AG04450 (cell line): ENCODE data around the gene NAXD. TPM values are rescaled to one million over a fixed set of nuclear protein-coding genes. Genes with fewer than 3 reads are reported as not detected.
"Not testable (repeated sequence)": the region's sequence is repeated elsewhere in the genome, so short reads cannot be mapped to it uniquely, and the experiment has no call there.

Source experiments
- CTCF ChIA-PET: fragments of 300-600, 350-600 bp; formaldehyde crosslinking; extraction: SDS; loops from one replicate; lab custom pipeline; 2022; ENCODE audit warnings: antibody characterized with exemption, inconsistent platforms; lab: Charles Lee
- POLR2A ChIA-PET: fragments of 350-600 bp; formaldehyde crosslinking; extraction: SDS; loops from one replicate; lab custom pipeline; 2021; ENCODE audit warnings: antibody characterized with exemption, inconsistent platforms; lab: Yijun Ruan, JAX
- DNase-seq: peaks from one replicate; pipeline ENCODE4 v3.0.0-alpha.2; 2011; ENCODE audit warnings: low read depth, low spot score
- H3K27ac ChIP-seq: one replicate; pipeline ENCODE4 v1.5.1; 2012; ENCODE audit warnings: low read depth, low read length, control low read depth
- H3K27me3 ChIP-seq: one replicate; pipeline ENCODE4 v1.6.0; 2012; ENCODE audit warnings: low read length; ENCODE audit not compliant: control insufficient read depth, insufficient read depth
- H3K4me3 ChIP-seq: 2 replicates; pipeline ENCODE4 v1.5.1; 2011; ENCODE audit warnings: mild to moderate bottlenecking, low read depth, low read length, control low read depth
- H3K9me3 ChIP-seq: 2 replicates; pipeline ENCODE4 v1.5.1; 2012; ENCODE audit warnings: low read length; ENCODE audit not compliant: control insufficient read depth, insufficient read depth
- CTCF ChIP-seq: IDR thresholded peaks from 2 replicates; pipeline ENCODE4 v1.5.1; 2011; ENCODE audit warnings: low read depth, low read length, control low read depth, inconsistent platforms
- polyA plus RNA-seq: library from polyadenylated mRNA; depleted of rRNA; stranded (reverse); fragments of >200 nt; gene quantifications from 2 replicates; pipeline ENCODE4 v1.2.3, GENCODE V29; 2011

NAXD gene
- polyA plus RNA-seq, 1 experiment: 35.0 TPM

DNA sequence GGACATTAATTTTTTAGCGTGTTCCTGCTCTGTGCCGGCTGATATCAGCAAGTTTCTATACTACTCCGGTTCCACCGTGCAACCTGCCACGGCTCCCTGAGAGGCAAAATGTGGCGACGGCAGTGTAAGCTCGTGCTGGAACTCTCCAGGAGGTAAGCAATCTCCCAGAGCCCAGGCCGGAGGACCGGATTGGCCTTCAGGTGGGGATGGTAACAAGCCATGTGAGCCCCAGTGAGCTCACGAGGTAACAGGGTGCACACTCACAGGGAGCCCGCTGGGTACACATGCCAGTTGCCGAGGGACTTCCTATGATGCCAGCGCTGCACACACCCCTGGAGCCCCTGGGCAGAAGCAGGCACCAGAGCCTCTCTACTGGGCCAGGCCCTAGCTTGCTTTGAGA, 38.5 kb downstream of the NAXD start:
- no peaks in the 10 kb centered on the region for H3K27me3 ChIP-seq
- ChIA-PET CTCF (interaction anchor here (1.1 kb wide), 1 partner anchor 60 kb away, joined by 5 read pairs; no protein-coding TSS in a partner anchor), POLR2A (no interaction called here)
- no peak for DNase-seq
- no peak for TF ChIP-seq CTCF
- H3K4me3 ChIP-seq: no peak overlapping the region
- no peaks in the 10 kb centered on the region for H3K9me3 ChIP-seq
- no peak overlapping the region for H3K27ac ChIP-seq

- H3K4me3 ChIP-seq: no peak overlapping the region
- no peaks in the 10 kb centered on the region for H3K27me3 ChIP-seq
- POLR2A ChIA-PET: interaction anchor here (0.6 kb wide), 1 partner anchor 37 kb away, joined by 3 read pairs; no protein-coding TSS in a partner anchor
- peaks cover 11% of the 10 kb centered on the region for H3K9me3 ChIP-seq
- CTCF ChIA-PET: interaction anchor here (1.7 kb wide), 1 partner anchor 13 kb away, joined by 5 read pairs; no protein-coding TSS in a partner anchor
- no peak overlapping the region for H3K27ac ChIP-seq
- no peak for TF ChIP-seq CTCF
- DNase-seq: no peak
Measured at GRCh38 chr13:110657196-110657595, 41.9 kb downstream of the NAXD start.

DNA sequence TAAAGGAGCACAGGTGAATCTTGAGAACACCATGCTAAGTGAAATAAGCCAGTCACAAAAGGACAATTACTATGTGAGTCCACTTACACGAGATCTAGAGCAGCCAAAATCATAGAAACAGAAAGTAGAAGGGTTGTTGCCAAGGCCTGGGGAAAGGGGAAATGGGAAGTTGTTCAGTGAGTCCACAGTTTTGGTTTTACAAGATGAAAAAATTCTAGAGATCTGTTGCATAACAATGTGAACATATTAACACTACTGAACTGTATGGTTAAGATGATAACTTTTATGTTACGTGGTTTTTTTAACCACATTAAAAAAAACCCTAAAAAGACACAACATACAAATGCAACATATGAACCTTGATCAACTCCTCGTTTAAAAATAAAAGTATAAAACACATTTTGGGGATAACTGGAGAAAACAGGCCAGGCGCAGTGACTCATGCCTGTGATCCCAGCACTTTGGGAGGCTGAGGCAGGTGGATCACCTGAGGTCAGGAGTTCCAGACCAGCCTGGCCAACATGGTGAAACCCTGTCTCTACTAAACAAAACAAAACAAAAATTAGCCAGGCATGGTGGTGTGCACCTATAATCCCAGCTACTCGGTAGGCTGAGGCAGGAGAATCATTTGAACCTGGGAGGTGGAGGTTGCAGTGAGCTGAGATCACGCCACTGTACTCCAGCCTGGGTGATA, 43.0 kb downstream of the NAXD start:
- POLR2A ChIA-PET: interaction anchor here (1.1 kb wide), 1 partner anchor 12 kb away, joined by 3 read pairs; no protein-coding TSS in a partner anchor
- CTCF ChIA-PET, DNase-seq, H3K27me3 ChIP-seq, H3K27ac ChIP-seq, H3K4me3 ChIP-seq: not testable (repeated sequence)
- peaks cover 13% of the 10 kb centered on the region for H3K9me3 ChIP-seq

DNA sequence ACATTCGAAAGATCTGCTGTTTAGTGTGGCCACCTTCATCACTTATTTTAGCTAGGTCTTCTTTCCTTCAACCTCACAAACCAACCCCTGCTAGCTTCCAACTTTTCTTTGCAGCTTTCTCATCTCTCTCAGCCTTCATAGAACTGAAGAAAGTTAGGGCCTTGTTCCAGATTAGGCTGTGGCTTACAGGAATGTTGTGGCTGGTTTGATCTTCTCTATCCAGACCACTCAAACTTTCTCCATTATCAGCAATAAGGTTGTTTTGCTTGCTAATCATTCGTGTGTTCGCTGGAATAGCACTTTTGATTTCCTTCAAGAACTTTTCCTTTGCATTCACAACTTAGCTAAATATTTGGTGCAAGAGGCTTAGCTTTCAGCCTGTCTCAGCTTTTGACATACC, 45.9 kb downstream of the NAXD start:
- TF ChIP-seq CTCF: no peak
- H3K27me3 ChIP-seq: no peaks in the 10 kb centered on the region
- no peak for DNase-seq
- no peak overlapping the region for H3K4me3 ChIP-seq
- no peak overlapping the region for H3K27ac ChIP-seq
- H3K9me3 ChIP-seq: peaks cover 13% of the 10 kb centered on the region
- ChIA-PET CTCF (interaction anchor here (1.3 kb wide), 1 partner anchor 17 kb away, joined by 6 read pairs; no protein-coding TSS in a partner anchor), POLR2A (no interaction called here)

DNA sequence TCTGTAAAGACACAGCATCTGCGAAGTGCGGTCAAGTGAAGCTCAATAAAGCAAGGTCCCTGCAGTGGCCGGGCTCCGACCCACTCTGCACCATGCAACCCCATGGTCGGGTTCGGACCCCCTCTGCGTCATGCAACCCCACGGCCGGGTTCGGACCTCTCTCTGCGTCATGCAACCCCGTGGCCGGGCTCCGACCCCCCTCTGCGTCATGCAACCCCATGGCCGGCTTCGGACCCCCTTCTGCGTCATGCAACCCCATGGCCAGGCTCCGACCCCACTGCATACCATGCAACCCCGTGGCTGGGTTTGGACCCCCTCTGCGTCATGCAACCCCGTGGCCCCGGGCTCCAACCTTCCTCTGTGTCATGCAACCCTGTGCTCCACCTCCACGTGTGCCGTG, 46.7 kb downstream of the NAXD start:
- CTCF ChIA-PET: interaction anchor here (1.3 kb wide), 1 partner anchor 17 kb away, joined by 6 read pairs; no protein-coding TSS in a partner anchor

More for the DNA sequence above, 46.7 kb downstream of the NAXD start:
- no peak for DNase-seq
- TF ChIP-seq CTCF: no peak
- Histone ChIP-seq H3K27ac (no peak overlapping the region), H3K27me3 (no peaks in the 10 kb centered on the region), H3K9me3 (peaks cover 13% of the 10 kb centered on the region), H3K4me3 (no peak overlapping the region)
- POLR2A ChIA-PET: no interaction called here
